Measurements from ENCODE around the gene EHHADH.

DNA sequence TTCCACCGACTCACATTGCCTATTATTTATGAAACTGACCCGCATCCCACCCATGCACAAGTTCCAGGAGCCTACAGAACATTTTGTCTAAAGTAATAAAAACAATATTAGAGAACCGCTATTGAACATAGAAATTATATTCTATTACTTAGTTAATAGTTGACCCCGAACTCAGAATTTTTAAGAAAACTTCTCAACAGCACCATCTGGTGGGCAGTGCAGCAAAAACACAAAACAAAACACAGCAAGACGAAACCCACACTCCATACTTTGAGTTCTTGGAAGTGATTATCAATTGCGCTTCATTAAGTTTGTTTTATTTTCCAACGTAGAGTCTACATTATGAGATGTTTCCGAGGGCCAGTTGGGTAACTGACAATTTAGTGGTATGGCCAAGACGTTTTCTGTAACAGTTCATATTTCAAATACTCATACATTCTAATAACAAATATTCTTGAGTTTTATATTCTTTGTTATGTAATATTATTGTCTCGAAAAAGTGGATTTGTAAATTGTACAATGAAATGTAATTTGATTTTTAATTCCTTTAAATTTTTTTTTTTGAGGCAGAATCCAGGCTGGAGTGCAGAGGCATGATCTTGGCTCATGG is 77.0 kb downstream of the EHHADH start:
- TF ChIP-seq POLR2A (IDR thresholded peaks at IDR 0.05; ENCODE audit: low read length): no peak
- TF ChIP-seq GATA1 (IDR thresholded peaks at IDR 0.05; ENCODE audit: low read depth, low read length): no peak
